ENCODE measurements around the gene RD3L.
A peak's percentile ranks its signal among the peaks of the same experiment; 100 is the strongest.

Gene RD3L

DNA sequence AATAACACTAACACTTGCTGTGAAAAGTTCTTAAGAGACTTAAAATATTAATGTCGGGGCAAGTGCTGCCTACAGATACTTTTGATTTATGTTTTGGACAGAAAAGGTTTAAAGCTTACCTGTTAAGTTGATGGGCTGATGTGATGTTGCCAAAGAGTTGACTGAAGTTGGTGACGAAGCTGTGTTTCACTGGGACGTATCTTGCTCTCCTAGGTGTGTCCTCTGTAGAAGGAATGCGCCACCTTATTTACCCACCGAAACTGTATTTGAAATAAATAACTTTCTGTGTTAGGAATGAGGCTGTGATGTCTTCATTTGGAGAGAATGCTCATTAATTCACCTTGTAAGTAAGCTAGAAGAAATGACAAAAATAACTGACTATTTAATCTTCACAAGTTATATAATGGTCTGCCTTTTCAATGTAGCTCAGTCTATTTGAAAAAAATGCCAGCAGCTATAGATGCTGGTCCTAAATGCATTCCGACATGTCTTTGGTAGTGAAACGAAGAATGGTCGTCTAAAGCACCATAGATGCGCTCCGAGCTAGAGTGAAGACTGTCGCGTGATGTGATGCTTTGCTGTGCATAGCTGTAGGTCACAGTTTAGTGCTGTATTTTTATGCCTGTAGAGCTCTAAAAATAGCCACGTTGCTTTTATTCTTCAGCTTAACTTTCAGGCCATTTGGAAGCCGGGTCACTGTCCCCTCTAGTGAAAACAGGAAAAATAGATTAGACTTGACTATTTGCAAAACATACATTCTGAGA, at the start of gene RD3L:
TSS of gene RD3L (minus strand) at position 557 of the 764 bp plus-strand sequence. CDS start 834 bp downstream, outside the sequence.
- DNase-seq (ENCODE audit: low read depth in 2 of 3, low spot score in 1 of 3) = no peak

DNA sequence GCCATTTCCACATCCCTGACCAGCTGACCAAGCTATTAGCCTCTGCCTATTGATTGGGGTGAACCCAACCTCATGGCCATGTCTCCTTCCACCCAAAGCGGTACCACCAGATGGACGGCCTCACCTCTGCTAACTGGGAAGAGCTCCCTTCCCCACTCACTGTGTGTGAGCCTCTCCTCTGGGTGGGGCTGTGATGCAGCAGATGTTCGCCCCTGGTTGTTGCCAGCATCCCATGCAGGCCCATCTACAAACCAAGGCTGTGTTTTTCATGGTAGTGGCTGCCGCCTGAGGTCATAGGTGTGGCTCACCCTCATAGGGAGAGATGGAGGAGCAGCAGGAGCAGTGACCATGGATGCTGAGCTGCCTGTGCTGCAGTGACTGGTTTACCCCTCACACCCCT, 47.6 kb upstream of the RD3L start:
- no peak for DNase-seq (ENCODE audit: low read depth in 2 of 3, low spot score in 1 of 3)

DNA sequence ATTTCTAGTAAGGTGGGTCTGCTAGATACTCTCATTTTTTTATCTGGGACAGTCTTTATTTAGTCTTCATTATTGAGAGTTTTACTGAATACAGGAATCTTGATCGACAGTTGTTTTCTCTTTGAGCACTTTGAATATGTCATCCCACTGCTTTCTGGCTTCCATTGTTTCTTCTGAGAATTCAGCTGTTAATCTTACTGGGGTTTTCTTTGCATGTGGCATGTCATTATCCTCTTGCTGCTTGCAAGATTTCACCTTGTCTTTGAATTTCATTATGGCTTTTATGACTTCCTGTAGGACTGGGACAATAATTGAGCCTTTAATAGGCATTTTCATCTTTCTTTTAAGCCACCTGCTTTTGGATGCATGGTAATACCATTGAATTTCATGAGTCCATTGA, 46.7 kb upstream of the RD3L start:
- DNase-seq (ENCODE audit: low read depth in 2 of 3, low spot score in 1 of 3) = no peak

DNA sequence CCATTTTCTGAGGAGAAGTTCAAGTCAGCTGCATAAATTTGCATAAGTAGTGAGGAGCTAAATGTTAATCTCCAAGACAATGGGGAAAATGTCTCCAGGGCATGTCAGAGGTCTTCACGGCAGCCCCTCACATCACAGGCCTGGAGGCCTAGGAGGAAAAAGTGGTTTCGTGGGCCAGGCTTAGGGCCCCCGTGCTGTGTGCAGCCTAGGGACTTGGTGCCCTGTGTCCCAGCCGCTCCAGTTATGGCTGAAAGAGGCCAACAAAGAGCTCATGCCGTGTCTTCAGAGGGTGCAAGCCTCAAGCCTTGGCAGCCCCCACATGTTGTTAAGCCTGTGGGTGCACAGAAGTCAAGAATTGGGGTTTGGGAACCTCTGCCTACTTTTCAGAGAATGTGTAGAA, 41.9 kb upstream of the RD3L start:
- no peak for DNase-seq (ENCODE audit: low read depth in 2 of 3, low spot score in 1 of 3)

DNA sequence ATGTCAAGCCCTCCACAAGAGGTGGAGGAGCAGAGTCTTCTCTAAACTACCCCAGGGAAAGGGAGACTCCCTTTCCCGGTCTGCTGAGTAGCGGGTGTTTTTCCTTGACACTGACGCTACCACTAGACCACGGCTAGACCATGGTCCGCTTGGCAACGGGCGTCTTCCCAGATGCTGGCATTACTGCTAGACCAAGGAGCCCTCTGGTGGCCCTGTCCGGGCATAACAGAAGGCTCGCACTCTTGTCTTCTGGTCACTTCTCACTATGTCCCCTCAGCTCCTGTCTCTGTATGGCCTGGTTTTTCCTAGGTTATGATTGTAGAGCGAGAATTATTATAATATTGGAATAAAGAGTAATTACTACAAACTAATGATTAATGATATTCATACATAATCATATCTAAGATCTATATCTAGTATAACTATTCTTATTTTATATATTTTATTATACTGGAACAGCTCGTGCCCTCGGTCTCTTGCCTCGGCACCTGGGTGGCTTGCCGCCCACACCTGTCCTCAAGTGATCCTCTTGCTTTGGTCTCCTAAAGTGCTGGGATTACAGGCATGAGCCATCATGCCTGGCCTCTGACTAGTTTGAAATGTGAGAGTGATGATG, 38.4 kb upstream of the RD3L start:
- peak in 1 of 3 donors; percentile 7 for DNase-seq (ENCODE audit: low read depth in 2 of 3, low spot score in 1 of 3)

DNA sequence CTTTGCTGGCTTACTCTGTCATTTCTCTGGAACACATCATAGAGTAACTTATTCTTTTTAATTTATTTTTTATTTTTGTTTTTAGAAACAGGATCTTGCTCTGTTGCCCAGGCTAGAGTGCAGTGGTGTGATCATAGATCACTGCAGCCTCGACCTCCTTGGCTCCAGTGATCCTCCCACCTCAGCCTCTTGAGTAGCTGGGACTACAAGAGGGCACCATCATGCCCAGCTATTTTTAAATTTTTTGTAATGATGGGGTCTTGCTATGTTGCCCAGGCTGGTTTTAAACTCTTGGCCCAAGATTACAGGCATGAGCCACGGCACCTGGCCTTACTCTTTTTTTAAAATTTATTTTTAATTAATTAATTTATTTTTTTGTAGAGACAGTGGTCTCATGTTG, 32.2 kb upstream of the RD3L start:
- DNase-seq (ENCODE audit: low read depth in 2 of 3, low spot score in 1 of 3) = no peak

DNA sequence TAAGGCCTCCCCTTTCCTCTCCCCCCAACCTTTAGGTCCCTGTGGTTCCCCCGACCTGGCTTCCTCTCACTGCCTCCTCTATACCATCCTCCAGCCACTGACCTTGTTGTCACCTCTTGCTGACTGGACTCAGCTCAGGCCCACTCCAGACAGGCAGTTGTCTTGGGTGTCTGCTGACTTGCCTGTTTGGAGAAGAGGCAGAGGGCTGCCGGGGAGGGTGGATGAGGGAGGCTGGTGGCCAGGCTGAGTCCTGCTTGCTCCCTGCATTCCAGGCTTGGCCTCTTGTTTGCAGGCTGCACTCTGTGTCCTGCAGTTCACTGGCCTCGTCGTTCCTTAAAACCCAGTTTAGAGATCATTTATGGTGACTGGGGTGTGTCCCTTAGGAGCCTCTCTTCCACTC, 31.0 kb upstream of the RD3L start:
- no peak for DNase-seq (ENCODE audit: low read depth in 2 of 3, low spot score in 1 of 3)

DNA sequence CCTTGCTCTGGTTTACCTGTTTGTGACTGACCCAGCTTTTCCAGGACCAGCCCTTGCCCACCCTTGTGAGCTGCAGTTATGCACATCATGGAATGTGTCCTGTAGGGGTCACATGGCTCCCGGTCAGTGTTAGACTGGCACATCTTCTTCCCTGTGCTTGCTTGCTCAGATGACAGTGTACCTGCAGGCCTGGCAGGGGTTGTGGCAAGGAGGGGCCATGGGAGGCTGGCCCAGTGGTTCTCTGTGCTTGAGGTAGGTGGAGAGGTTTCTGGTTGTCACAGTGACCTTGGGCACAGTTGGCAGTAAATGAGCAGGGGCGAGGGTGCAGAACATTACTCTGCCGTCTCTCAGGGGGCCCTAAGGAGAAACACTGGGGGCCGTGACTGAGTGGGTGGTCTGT, 27.6 kb upstream of the RD3L start:
- no peak for DNase-seq (ENCODE audit: low read depth in 2 of 3, low spot score in 1 of 3)

DNA sequence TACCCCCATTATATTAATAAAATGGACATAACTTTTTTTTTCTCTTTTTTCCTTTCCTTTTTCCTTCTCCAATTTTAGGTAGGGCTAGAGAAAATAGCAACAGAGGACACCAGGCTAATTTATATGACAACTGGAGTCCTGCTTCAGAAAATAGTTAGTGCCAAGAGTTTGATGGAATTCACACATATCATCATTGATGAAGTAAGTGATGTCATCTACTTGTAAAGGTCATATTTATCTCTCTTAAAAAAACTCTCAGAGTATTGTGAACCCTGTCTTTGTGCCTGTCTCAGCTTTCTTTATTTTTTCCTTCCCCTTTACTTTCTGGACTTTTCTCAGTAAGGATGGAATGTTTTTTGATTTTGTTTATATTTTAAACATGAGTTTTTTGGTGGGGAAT, 24.3 kb upstream of the RD3L start:
- no peak for DNase-seq (ENCODE audit: low read depth in 2 of 3, low spot score in 1 of 3)

DNA sequence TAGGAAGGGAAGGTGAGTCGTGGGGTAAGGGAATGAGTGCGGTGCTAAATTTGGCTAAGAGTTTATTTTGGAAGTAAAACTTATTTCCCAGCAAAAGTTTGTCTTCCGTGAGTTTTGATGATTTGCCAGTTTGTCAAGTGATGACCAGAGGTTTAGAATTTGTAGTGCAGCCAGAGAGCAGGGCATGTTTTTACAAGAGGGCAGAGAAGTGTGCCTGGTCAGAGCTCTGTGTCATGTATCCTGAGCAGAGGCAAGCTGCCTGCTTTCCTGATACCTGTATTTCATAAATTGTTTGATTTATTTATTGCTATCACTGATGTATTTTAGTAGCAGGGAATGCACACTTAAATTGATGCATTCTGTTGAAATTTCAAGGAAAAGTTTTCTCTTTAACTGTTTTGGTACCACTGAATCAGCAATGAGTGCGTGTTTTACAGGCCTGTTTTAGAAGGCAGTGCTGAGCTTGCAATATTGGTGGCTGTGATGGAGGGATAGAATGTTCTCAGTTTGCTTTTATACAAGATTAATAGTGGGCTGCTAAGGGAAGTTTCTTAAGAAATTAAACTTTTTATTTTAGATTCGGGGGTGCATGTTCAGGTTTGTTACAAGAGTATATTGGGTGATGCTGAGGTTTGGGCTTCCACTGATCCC, 19.7 kb upstream of the RD3L start:
- no peak for DNase-seq (ENCODE audit: low read depth in 2 of 3, low spot score in 1 of 3)

DNA sequence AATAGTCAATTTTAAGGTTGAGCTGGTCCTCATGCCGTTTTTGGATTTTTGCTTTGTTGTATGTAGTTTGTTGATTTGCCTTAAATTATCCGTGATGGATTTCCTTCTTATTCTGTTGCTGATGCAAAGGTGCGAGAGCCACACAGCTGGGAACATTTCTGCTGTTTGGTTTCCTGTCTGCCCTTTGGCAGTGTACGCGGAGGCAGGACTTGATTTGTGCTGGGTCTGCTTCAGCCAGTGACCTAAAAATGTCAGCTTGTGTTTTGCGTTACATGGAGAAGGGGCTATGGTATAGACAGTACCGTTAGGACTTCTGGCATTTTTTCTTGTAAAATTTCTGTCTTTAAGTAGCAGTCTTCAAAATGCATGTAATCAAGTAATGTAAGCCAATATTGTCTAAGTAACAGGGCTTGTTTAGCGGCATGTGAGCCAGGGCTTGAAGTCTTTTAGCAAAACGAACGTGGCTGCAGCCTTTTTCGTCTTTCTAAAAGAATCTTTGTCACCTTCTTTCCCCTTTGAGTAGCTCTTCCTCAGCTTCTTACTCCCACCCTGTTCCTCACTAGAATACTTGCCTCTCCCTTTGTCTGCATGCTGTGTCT, 18.2 kb upstream of the RD3L start:
- DNase-seq (ENCODE audit: low read depth in 2 of 3, low spot score in 1 of 3) = no peak

DNA sequence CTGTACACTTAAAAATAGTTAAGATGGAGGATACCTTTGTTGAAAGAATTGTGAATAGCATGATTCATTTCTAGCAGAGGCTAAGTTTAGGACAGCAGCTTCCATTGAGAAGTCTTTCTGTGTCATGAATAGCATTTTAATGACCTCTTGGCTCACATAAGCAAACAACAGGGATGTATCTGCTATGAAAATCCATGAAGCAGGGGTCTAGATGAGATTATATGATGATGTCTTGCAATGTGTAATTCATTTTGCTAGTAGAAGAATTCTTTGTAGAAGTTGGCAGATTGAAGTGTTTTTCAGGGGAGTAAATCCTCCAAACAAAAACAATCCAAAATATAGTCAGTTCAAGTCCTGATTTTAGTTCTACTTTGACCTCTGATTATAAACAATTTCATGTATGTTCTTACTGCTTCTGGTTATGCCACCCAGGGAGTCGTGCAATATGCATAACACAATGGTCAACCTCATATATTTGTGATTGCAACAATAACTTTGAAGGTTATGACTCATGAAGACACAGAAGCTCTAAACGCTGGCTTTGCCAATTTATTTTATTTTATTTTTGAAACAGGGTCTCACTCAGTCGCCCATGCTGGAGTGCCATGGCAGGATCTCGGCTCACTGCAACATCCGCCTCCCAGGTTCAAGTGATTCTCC, 6.9 kb upstream of the RD3L start:
- DNase-seq (ENCODE audit: low read depth in 2 of 3, low spot score in 1 of 3) = no peak

DNA sequence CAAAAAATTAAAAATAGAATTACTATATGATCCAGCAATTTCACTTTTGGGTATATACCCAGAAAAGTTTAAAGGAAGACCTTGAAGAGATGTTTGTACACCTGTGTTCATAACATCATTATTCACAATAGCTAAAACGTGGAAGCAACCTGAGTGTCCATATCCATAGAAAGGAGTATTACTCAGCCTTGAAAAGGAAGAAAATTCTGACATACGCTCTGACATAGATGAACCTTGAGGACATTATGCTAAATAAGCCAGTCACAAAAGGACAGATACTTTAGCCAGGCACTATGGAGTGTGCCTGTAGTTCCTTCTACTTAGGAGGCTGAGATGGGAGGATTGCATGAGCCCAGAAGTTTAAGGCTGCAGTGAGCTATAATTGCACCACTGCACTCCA, 6.1 kb upstream of the RD3L start:
- DNase-seq (ENCODE audit: low read depth in 2 of 3, low spot score in 1 of 3) = no peak

DNA sequence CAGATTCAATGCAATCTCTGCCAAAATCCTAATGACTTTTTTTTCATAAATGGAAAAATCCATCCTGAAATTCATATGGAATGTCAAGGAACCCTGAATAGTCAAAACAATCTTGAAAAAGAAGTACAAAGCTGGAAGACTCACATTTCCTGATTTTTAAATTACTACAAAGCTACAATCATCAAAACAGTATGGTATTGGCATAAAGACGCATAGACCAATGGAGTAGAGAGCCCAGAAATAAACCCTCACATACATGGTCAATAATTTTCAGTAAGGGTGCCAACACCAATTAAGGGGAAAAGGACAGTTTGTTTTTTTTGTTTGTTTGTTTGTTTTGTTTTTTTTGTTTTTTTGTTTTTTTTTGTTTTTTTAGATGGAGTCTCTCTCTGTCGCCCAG, 4.6 kb upstream of the RD3L start:
- DNase-seq (ENCODE audit: low read depth in 2 of 3, low spot score in 1 of 3) = no peak

DNA sequence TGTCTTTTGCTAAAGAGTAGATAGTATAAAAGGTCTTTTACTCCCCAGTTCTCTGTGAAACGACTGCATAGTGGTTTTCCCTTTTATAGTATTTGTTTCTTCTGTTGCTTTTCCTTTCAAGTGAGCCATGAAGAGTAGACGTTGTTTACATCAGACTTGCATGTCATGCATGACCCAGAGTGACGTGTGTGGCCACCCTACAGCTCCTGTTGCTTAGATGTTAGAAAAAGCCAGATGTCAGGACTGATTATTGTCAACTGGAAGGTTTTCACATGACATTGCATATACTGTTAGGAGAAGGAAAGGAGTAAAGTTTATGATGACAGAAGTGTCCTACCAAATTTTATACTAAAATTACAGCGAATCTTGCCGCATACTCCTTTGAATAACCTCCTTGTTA, 1.3 kb upstream of the RD3L start:
- no peak for DNase-seq (ENCODE audit: low read depth in 2 of 3, low spot score in 1 of 3)

DNA sequence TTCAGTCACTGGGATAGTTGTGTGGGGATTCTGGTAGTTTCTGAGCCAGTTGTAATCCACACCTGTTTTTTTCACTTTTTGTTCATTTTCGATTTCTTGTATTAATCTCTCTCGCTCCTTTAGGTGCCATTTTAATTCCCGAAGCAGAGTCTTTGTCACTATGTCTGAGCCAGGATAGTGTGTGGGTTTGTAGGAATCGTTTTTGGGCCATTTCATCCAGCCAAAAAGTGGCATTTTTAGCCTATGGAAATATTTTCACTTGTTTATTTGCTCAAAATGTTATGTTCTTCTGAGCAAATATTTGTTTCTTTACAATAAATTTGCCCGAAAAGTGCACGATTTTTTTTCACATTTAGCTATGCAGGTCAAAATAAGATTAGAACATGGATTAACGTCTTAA, 867 bp downstream of the RD3L start:
- no peak for DNase-seq (ENCODE audit: low read depth in 2 of 3, low spot score in 1 of 3)

DNA sequence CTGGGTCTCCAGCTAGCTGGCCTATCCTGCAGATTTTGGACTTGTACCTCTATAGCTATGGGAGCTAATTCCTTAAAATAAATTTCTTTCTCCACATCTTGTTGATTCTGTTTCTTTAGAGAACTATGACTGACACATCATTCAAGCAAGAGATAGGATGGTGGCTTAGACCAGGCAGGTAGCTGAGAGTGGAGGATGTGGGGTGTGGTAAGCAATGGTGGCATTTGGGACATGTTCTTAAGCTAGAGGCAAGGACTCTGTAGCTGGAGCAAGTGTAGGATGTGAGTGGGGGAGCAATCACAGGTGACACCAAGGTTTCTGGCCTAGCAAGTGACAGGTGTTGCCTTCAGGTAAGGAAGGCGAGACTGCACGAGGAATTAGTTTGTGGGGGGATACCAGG, 7.2 kb downstream of the RD3L start:
- no peak for DNase-seq (ENCODE audit: low read depth in 2 of 3, low spot score in 1 of 3)

DNA sequence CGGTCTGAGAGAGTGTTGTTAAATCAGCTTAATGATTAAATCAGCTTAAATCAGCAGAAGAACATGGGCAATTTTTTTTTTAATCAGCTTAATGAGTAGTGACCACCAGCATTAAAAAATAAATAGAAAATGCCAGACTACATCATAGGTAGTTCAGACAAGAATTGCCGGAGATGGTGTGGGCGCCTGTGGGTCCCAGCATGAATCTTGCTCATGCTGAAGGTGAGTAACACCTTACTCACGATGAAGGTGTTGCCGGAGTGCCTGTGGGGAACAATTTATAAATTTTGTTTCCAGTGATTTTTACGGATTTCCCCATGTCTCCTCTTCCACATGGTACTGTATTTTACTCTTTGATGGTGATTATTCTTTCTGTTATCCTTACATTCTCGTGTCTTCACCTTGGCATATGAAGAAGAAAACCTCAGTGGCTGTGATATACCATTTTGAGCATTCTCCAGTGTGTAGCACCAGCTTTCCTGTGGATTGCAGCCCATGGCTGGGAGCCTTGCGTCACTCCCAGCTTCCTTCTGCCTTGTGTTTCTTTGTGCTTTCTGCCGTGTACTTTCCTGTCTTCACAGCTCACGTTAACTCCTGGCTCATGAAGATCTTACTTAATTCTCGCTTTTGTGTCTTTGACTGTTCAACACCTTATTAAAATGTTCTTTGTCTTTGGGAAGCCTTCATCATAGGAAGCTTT, 9.4 kb downstream of the RD3L start:
- no peak for DNase-seq (ENCODE audit: low read depth in 2 of 3, low spot score in 1 of 3)

DNA sequence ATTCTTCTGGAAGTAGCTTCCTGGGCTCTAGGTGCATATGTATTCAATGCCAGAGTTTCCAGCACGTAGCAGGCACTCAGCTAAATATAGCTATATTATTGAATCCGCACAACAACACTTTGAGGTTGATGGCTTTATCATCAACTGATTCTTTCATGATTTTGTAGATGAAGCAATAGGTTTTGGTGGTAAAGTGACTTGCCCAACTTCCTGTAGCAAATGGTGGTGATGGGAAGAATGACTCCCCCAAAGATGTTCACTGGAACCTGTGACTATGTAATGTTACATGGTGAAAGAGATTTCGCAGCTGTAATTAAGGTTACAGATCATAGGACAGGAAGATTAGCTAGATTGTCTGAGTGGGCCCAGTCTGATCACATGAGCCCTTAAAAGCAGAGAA, 10.9 kb downstream of the RD3L start:
- no peak for DNase-seq (ENCODE audit: low read depth in 2 of 3, low spot score in 1 of 3)

DNA sequence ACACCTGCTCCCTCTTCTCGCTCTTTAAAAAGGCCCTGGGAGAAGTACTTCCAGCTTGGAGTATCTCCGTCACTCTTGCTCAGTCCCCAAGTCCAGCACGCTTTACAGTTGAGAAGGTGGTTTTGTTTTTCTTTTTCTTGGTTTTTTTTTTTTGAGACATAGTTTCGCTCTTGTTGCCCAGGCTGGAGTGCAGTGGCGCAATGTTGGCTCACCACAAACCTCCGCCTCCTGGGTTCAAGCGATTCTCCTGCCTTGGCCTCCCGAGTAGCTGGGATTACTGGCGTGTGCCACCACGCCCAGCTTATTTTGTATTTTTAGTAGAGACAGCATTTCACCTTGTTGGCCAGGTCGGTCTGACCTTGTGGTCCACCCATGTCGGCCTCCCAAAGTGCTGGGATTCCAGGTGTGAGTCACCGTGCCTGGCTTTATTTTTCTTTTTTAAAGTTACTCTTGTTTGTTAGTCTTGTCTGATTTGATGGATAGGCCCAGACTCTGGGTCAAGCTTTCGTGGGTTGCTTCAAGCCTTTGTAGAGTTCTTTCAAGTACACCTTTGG, 12.2 kb downstream of the RD3L start:
- DNase-seq (ENCODE audit: low read depth in 2 of 3, low spot score in 1 of 3) = no peak
